SK-N-SH (cell line): ENCODE data around the gene OR4K1.

ENCODE experiments used
- CTCF ChIP-seq: fragments of 200-600 bp; sonication (generic); IDR thresholded peaks from 2 replicates; pipeline ENCODE4 v1.6.1; 2017; ENCODE audit warnings: antibody characterized with exemption, mild to moderate bottlenecking, moderate library complexity
- FOSL2 ChIP-seq: IDR thresholded peaks from 2 replicates; pipeline ENCODE4 v1.4.0; 2012; ENCODE audit warnings: low read depth, mild to moderate bottlenecking, moderate library complexity, borderline replicate concordance
- FOXM1 ChIP-seq: IDR thresholded peaks from 2 replicates; pipeline ENCODE4 v1.4.0; 2012; ENCODE audit warnings: low read depth, mild to moderate bottlenecking
- GABPA ChIP-seq: IDR thresholded peaks from 2 replicates; pipeline ENCODE4 v1.4.0; 2012; ENCODE audit warnings: low read depth, mild to moderate bottlenecking
- MEF2A ChIP-seq: IDR thresholded peaks from 2 replicates; pipeline ENCODE4 v1.4.0; 2012; ENCODE audit warnings: low read depth, borderline replicate concordance
- SIN3A ChIP-seq: IDR thresholded peaks from 2 replicates; pipeline ENCODE4 v1.6.1; 2012; ENCODE audit warnings: low read depth, mild to moderate bottlenecking, low read length, moderate library complexity, borderline replicate concordance
- SMC3 ChIP-seq: IDR thresholded peaks from 2 replicates; pipeline ENCODE4 v1.6.1; 2012; ENCODE audit warnings: low read depth, low read length, improper control_type of control experiment
- TAF1 ChIP-seq: IDR thresholded peaks from 2 replicates; pipeline ENCODE4 v1.6.1; 2012; ENCODE audit warnings: low read depth, mild to moderate bottlenecking, low read length, moderate library complexity, borderline replicate concordance
- TCF12 ChIP-seq: IDR thresholded peaks from 2 replicates; pipeline ENCODE4 v1.4.0; 2012
- TEAD4 ChIP-seq: IDR thresholded peaks from 2 replicates; pipeline ENCODE4 v1.4.0; 2012; ENCODE audit warnings: mild to moderate bottlenecking, borderline replicate concordance; ENCODE audit not compliant: insufficient read depth
- TF ChIP-seq, protein P1 (sequence below): IDR thresholded peaks from 2 replicates; pipeline ENCODE4 v1.4.0; 2012; ENCODE audit warnings: low read depth

DNA sequence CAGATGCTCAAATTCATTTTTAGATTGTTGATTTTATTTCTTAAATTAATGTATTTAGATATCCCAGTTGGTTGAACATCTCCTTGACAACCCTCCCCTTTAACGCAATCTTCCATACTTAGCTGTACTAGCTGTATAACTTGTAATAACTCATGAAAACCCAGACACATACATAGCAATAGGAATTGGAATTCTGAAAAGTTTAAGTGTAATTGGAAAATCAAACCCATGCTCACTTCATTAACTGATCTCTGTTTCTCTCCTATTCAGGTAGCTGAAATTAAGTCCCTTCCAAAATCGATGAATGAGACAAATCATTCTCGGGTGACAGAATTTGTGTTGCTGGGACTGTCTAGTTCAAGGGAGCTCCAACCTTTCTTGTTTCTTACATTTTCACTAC, 44.6 kb downstream of the OR4K1 start, which contains the start of gene OR4K15:
- TF ChIP-seq, protein P1, sequence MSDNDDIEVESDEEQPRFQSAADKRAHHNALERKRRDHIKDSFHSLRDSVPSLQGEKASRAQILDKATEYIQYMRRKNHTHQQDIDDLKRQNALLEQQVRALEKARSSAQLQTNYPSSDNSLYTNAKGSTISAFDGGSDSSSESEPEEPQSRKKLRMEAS: no peak
- TF ChIP-seq SMC3: no peak
- TF ChIP-seq CTCF: no peak
- no peak for TF ChIP-seq GABPA
- TF ChIP-seq SIN3A: no peak
- no peak for TF ChIP-seq TEAD4
- TF ChIP-seq FOXM1: no peak
- TF ChIP-seq FOSL2: no peak
- TF ChIP-seq MEF2A: no peak
- no peak for TF ChIP-seq TCF12
- no peak for TF ChIP-seq TAF1
